Transverse colon (tissue), 4 donors: ENCODE data around the gene CACNA2D2. TPM values are rescaled to one million over a fixed set of nuclear protein-coding genes. Genes with fewer than 3 reads are reported as not detected.

Source experiments
- DNase-seq: peaks from one replicate; pipeline ENCODE4 v3.0.0-alpha.2; 2019
- H3K27ac ChIP-seq, 4 donors: fragments of 200-600 bp; sonication (generic); 2 replicates each; pipeline ENCODE4 v1.5.1; 2016 to 2018; ENCODE audit warnings: inconsistent platforms in 4 of 4
- H3K27me3 ChIP-seq: fragments of 200-600 bp; sonication (generic); 2 replicates; pipeline ENCODE4 v1.5.1; 2017; ENCODE audit warnings: inconsistent platforms
- H3K36me3 ChIP-seq, 4 donors: fragments of 200-600 bp; sonication (generic); 2 replicates each; pipeline ENCODE4 v1.5.1; 2017 to 2019; ENCODE audit warnings: inconsistent platforms in 4 of 4
- H3K4me1 ChIP-seq, 4 donors: fragments of 200-600 bp; sonication (generic); 2 replicates each; pipeline ENCODE4 v1.5.1; 2017 to 2020; ENCODE audit warnings: inconsistent platforms in 4 of 4
- H3K4me3 ChIP-seq, 4 donors: fragments of 200-600 bp; sonication (generic); 1 replicate in 1 of 4; 2 replicates in 3 of 4; pipeline versions ENCODE4 v1.5.1 to v1.6.1; 2017 to 2019; ENCODE audit warnings: inconsistent platforms in 4 of 4
- H3K9me3 ChIP-seq, 2 donors: fragments of 200-600 bp; sonication (generic); 2 replicates each; pipeline ENCODE4 v1.5.1; 2017 to 2019; ENCODE audit warnings: inconsistent platforms in 2 of 2
- CTCF ChIP-seq, 5 experiments: fragments of 200-600 bp in 3 of 5; fragments of 450-650 bp in 2 of 5; sonication (generic) in 3 of 5; IDR thresholded peaks; 1 replicate in 2 of 5; 2 replicates in 3 of 5; pipeline ENCODE4 v1.5.1; 2016 to 2017; ENCODE audit warnings: antibody characterized with exemption in 5 of 5, inconsistent platforms in 3 of 5, mild to moderate bottlenecking in 2 of 5, moderate library complexity in 1 of 5
- EP300 ChIP-seq: sonication (generic); formaldehyde crosslinking; IDR thresholded peaks from one replicate; pipeline ENCODE4 v1.6.1; 2017; ENCODE audit warnings: antibody characterized with exemption, low read depth
- POLR2A ChIP-seq: fragments of 450-650 bp; IDR thresholded peaks from one replicate; pipeline ENCODE4 v1.6.1; 2016; ENCODE audit warnings: antibody characterized with exemption, mild to moderate bottlenecking, moderate library complexity
- POLR2AphosphoS5 ChIP-seq, 3 donors: sonication (generic); formaldehyde crosslinking; IDR thresholded peaks; one replicate each; pipeline ENCODE4 v1.6.1; 2016; ENCODE audit warnings: antibody characterized with exemption in 3 of 3
- WGBS, 2 donors: methylation state at CpG; one replicate each; pipeline ENCODE4 v1.1.5; 2018; ENCODE audit warnings: low coverage in 1 of 2; 5-methylcytosine and 5-hydroxymethylcytosine counted together
- in situ Hi-C, 4 donors: fragments of 200-750 bp; cut with MboI; loops; one replicate each; pipeline versions ENCODE4 v1.15.0 to v1.15.1; 2017; ENCODE audit warnings: low sequenced_read_pairs in 3 of 4, low pct_ligation_motif_present in 1 of 4, low pct_unique_long_range_greater_than_20kb in 1 of 4
- intact Hi-C: fragments of 100-400 bp; cut with DNase I; formaldehyde crosslinking; loops from one replicate; pipeline ENCODE4 v1.15.1; 2023; ENCODE audit warnings: low total_unique reads
- total RNA-seq, 4 donors: library from RNA; depleted of rRNA; stranded (reverse); fragments of >200 nt; gene quantifications; one replicate each; pipeline ENCODE4 v1.1.0, GENCODE V29; 2016

Gene CACNA2D2
- total RNA-seq, 4 donors from 2014 or later: 0.48 to 2.2 (median 0.87) TPM

- H3K36me3 ChIP-seq: no peaks in the 10 kb centered on the region
- DNase-seq: no peak
- intact Hi-C loops (no loop called here), in situ Hi-C loops (no loop called here)
- WGBS, 2 donors: 72% methylated on average over 15 of the region's 15 CpGs; no CpG with 5 or more reads in 1 of the 2 donors
- no peaks in the 10 kb centered on the region for H3K9me3 ChIP-seq
- H3K27me3 ChIP-seq: no peaks in the 10 kb centered on the region
- H3K4me1 ChIP-seq: no peaks in the 10 kb centered on the region
- no peak overlapping the region for H3K27ac ChIP-seq
- TF ChIP-seq CTCF (IDR thresholded peaks at IDR 0.05) (no peak), POLR2AphosphoS5 (IDR thresholded peaks at IDR 0.05) (no peak), POLR2A (no peak), EP300 (no peak)
- H3K4me3 ChIP-seq: no peak overlapping the region
Observed at GRCh38 chr3:50408443-50408944, 94.9 kb downstream of the CACNA2D2 start.

DNA sequence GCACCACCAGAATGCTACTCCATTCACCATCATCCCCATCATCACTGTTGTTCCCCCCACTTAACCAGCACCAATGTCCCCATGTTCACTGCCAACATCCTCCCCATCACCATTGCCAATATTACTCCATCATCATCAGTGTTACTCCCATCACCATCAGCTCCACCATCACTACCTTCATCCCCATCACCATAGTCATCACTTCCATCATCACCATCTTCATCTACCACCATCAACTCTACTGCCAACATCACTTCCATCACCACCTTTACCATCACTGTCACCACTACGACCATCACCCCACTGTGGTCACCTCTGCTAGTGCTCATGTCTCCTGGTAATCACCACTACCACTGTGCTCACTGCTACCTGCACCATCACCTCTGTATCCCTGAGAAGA is 96.9 kb downstream of the CACNA2D2 start:
- 67% methylated on average over 1 of the region's 1 CpG; no CpG with 5 or more reads in 1 of the 2 donors for WGBS, 2 donors
- H3K27ac ChIP-seq: no peak overlapping the region
- DNase-seq: no peak
- peaks cover 0 to 7% (median 0%) of the 10 kb centered on the region in 4 donors for H3K4me1 ChIP-seq
- in situ Hi-C loops (no loop called here), intact Hi-C loops (no loop called here)
- no peaks in the 10 kb centered on the region for H3K27me3 ChIP-seq
- no peaks in the 10 kb centered on the region for H3K36me3 ChIP-seq
- H3K9me3 ChIP-seq: no peaks in the 10 kb centered on the region
- no peak overlapping the region for H3K4me3 ChIP-seq
- TF ChIP-seq POLR2A (no peak), EP300 (no peak), POLR2AphosphoS5 (IDR thresholded peaks at IDR 0.05) (no peak), CTCF (IDR thresholded peaks at IDR 0.05) (no peak)

GRCh38 chr3:50405249-50405648 is 98.2 kb downstream of the CACNA2D2 start:
- intact Hi-C loops: no loop called here
- Histone ChIP-seq H3K27ac (no peak overlapping the region), H3K36me3 (no peaks in the 10 kb centered on the region), H3K4me3 (no peak overlapping the region), H3K27me3 (no peaks in the 10 kb centered on the region), H3K4me1 (peaks cover 0 to 7% (median 0%) of the 10 kb centered on the region in 4 donors), H3K9me3 (no peaks in the 10 kb centered on the region)
- WGBS, 2 donors: 25 to 28% methylated on average over 2 to 8 of the region's 8 CpGs
- no peak for TF ChIP-seq POLR2A
- no peak for TF ChIP-seq EP300
- no peak for DNase-seq
- in situ Hi-C loops: no loop called here

- no peak overlapping the region for H3K4me3 ChIP-seq
Observed at GRCh38 chr3:50401978-50402595, 101.3 kb downstream of the CACNA2D2 start.

More at GRCh38 chr3:50401978-50402595, 101.3 kb downstream of the CACNA2D2 start:
- 25% methylated on average over 5 of the region's 5 CpGs; no CpG with 5 or more reads in 1 of the 2 donors for WGBS, 2 donors
- intact Hi-C loops (no loop called here), in situ Hi-C loops (no loop called here)
- Histone ChIP-seq H3K27ac (no peak overlapping the region), H3K9me3 (no peaks in the 10 kb centered on the region), H3K4me1 (peaks cover 0 to 7% (median 0%) of the 10 kb centered on the region in 4 donors), H3K36me3 (no peaks in the 10 kb centered on the region), H3K27me3 (no peaks in the 10 kb centered on the region)
- peak; percentile 45 for DNase-seq
- TF ChIP-seq EP300 (no peak), POLR2A (no peak), POLR2AphosphoS5 (IDR thresholded peaks at IDR 0.05) (no peak), CTCF (IDR thresholded peaks at IDR 0.05) (no peak)
